HEK293T (cell line): ENCODE data around the gene SRBD1.

Source experiments
- CTCF ChIA-PET: fragments of 350-600 bp; formaldehyde crosslinking; extraction: SDS; loops from one replicate; lab custom pipeline; 2021; ENCODE audit warnings: antibody characterized with exemption, inconsistent platforms; lab: Yijun Ruan, JAX
- POLR2A ChIA-PET: fragments of 350-600 bp; formaldehyde crosslinking; extraction: SDS; loops from one replicate; lab custom pipeline; 2020; ENCODE audit warnings: antibody characterized with exemption, inconsistent platforms; lab: Yijun Ruan, JAX
- DNase-seq: peaks from one replicate; pipeline ENCODE4 v3.0.0; 2012; ENCODE audit warnings: mixed read lengths; ENCODE audit errors: extremely low spot score
- ARNT ChIP-seq: fragments of 450-650 bp; IDR thresholded peaks from 2 replicates; pipeline ENCODE4 v1.6.1; 2017; ENCODE audit warnings: mild to moderate bottlenecking
- BHLHE40 ChIP-seq: fragments of 450-650 bp; IDR thresholded peaks from 2 replicates; pipeline ENCODE4 v1.6.1; 2016; ENCODE audit warnings: mild to moderate bottlenecking, moderate library complexity, borderline replicate concordance
- CTBP1 ChIP-seq: fragments of 450-650 bp; IDR thresholded peaks from 2 replicates; pipeline ENCODE4 v1.6.1; 2016; ENCODE audit warnings: borderline replicate concordance
- ELF4 ChIP-seq: fragments of 450-650 bp; IDR thresholded peaks from 2 replicates; pipeline ENCODE4 v1.6.1; 2017; ENCODE audit warnings: antibody characterized with exemption
- FOXA1 ChIP-seq: fragments of 450-650 bp; IDR thresholded peaks from 2 replicates; pipeline ENCODE4 v1.6.1; 2016; ENCODE audit warnings: mild to moderate bottlenecking
- FOXK2 ChIP-seq: fragments of 450-650 bp; IDR thresholded peaks from 2 replicates; pipeline ENCODE4 v1.6.1; 2016; ENCODE audit warnings: mild to moderate bottlenecking
- FOXM1 ChIP-seq: fragments of 450-650 bp; IDR thresholded peaks from 2 replicates; pipeline ENCODE4 v1.6.1; 2017; ENCODE audit warnings: mild to moderate bottlenecking, borderline replicate concordance
- HDGF ChIP-seq: fragments of 450-650 bp; IDR thresholded peaks from 2 replicates; pipeline ENCODE4 v1.6.1; 2017; ENCODE audit warnings: antibody characterized with exemption, borderline replicate concordance
- L3MBTL2 ChIP-seq: fragments of 450-650 bp; conservative IDR thresholded peaks from 2 replicates; pipeline ENCODE4 v1.6.1; 2016; ENCODE audit warnings: mild to moderate bottlenecking
- LEF1 ChIP-seq: fragments of 450-650 bp; IDR thresholded peaks from 2 replicates; pipeline ENCODE4 v1.6.1; 2017; ENCODE audit warnings: mild to moderate bottlenecking, borderline replicate concordance
- NFRKB ChIP-seq: fragments of 450-650 bp; IDR thresholded peaks from 2 replicates; pipeline ENCODE4 v1.6.1; 2016; ENCODE audit warnings: mild to moderate bottlenecking, moderate library complexity
- SP1 ChIP-seq: fragments of 450-650 bp; IDR thresholded peaks from 2 replicates; pipeline ENCODE4 v1.6.1; 2017
- SUZ12 ChIP-seq: fragments of 450-650 bp; IDR thresholded peaks from 2 replicates; pipeline ENCODE4 v1.6.1; 2016; ENCODE audit warnings: mild to moderate bottlenecking
- TARDBP ChIP-seq: fragments of 450-650 bp; IDR thresholded peaks from 2 replicates; pipeline ENCODE4 v1.6.1; 2016
- ZNF384 ChIP-seq: fragments of 450-650 bp; IDR thresholded peaks from 2 replicates; pipeline ENCODE4 v1.6.1; 2016
- TF ChIP-seq, protein P1 (sequence below): fragments of 450-650 bp; IDR thresholded peaks from 2 replicates; pipeline ENCODE4 v1.6.1; 2016

Gene SRBD1

DNA sequence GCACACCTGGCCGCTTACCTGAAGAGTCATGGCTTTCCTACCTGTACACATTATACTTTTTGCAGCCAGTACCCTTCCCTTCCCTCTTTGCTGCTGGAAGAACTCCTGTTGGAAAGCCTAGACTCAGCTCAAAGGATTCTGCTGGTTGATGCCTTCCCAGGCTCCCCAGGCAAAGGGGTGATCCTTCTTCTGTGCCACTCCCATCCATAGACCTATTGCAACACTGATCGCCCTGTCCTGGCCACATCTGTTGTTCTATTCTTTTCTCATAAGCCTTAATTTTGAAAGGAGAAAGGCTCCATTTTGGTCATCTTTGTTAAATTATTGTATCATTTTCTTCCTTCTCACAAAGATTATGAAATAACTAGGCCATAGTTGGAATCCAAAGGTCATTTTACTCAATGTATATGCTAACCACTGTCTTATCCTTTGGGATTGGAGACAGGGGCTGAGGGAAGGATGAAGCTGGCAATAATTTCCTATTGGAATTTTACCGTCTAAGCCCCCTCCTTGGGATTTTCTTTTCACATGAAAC is 37.0 kb upstream of the SRBD1 start:
- POLR2A ChIA-PET: no interaction called here
- DNase-seq: no peak
- CTCF ChIA-PET: no interaction called here
- TF ChIP-seq FOXM1: no peak
- no peak for TF ChIP-seq HDGF

DNA sequence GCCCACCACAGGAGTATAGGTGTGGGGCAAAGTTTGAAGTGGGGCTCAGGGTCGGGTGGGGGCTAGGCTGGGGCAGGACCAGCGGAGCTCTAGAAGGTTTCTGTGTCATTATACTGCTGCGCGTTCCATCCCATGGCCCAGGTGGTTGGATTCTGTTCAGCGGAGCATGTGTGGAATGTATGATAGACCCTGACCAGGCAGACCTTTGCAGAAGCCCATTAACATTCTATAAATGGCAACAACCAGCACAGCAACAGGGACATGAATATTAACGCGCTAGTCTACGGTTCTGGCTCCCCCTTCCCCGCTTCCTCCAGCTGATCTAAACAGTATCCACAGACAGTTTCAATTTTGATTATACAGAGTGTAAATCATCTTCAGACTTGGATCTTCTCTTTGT is 36.3 kb upstream of the SRBD1 start:
- no peak for DNase-seq
- ChIA-PET CTCF (interaction anchor here (2.5 kb wide), 1 partner anchor 132 kb away, joined by 9 read pairs; no protein-coding TSS in a partner anchor), POLR2A (no interaction called here)
- TF ChIP-seq L3MBTL2 (no peak), SUZ12 (no peak), ARNT (no peak), CTBP1 (no peak), FOXM1 (no peak), NFRKB (no peak), FOXA1 (no peak), ZNF384 (no peak), HDGF (no peak), BHLHE40 (no peak), TARDBP (no peak), FOXK2 (no peak), ELF4 (no peak), LEF1 (no peak), SP1 (no peak)
- TF ChIP-seq, protein P1, sequence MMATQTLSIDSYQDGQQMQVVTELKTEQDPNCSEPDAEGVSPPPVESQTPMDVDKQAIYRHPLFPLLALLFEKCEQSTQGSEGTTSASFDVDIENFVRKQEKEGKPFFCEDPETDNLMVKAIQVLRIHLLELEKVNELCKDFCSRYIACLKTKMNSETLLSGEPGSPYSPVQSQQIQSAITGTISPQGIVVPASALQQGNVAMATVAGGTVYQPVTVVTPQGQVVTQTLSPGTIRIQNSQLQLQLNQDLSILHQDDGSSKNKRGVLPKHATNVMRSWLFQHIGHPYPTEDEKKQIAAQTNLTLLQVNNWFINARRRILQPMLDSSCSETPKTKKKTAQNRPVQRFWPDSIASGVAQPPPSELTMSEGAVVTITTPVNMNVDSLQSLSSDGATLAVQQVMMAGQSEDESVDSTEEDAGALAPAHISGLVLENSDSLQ: no peak

DNA sequence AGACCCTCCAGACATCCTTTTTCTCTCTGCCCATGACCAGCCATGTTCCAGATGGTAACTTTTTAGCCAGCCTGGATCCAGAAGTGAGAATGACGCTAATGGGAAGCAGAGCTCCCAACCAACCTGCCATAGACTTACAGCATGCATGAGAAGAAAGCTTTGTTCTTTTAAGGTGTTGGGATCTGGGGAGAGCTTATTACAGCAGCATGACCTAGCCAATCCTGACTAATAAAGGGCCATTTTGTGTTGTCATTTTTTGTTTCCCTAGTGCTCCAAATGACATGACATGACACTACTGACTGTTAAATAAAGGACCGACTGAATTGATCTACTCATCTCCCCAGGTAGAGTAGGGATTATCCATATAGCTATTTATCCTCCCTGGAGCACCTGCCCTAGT is 35.2 kb upstream of the SRBD1 start:
- POLR2A ChIA-PET: no interaction called here
- TF ChIP-seq SP1: no peak
- TF ChIP-seq L3MBTL2: no peak
- TF ChIP-seq LEF1: no peak
- TF ChIP-seq FOXK2: no peak
- no peak for TF ChIP-seq FOXM1
- TF ChIP-seq HDGF: no peak
- TF ChIP-seq ZNF384: no peak
- TF ChIP-seq TARDBP: no peak
- no peak for TF ChIP-seq NFRKB
- TF ChIP-seq CTBP1: no peak
- TF ChIP-seq, protein P1: no peak
- TF ChIP-seq FOXA1: no peak
- TF ChIP-seq BHLHE40: no peak
- no peak for TF ChIP-seq ELF4
- no peak for TF ChIP-seq SUZ12

DNA sequence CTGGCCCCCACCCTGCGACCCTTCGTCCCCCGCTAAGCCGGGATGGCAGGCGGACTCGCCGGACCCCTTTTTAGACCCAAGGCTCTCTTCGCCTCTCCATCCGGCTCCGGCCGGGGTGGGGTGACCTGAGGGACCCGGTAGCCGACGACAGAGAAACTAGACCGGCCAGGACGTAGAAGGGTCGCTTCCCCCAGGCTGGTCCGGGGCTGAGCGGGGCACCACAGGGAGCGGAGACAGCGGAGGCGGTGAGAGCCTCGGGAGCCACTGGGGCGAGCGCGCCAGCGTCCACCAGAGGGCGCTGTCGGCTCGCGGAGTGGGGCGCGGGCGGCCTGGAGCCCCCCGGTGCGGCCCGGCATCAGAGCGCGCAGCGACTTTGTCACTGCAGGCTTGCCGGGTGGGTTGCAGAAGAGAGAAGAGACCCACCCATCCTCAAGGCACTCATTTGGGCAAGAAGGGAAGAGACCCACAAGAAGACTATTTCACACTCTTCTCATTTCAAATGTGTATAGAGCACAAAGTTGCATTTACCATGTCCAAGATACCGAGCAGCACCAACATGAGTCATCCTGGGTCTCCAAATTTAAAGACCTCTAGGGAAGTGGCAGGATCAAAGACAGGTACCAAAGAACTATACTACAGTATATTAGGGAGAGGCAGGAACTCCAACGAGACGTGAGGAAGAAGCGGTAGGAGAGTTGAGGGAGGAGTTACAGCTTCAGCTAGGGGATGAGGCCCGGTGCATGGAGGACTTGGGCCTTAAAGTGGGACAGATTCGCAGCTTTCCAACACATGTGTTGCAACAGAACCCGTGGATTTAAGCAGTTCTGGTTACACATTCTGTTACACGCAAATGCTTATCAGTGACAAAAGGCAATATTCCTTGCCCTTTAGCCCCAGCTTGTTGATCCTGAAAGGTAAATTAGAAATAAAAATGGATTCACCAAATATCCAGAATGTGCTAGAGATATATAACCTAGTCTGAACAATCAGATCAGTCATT is 32.8 kb upstream of the SRBD1 start:
- POLR2A ChIA-PET: no interaction called here
- peak; percentile 91 for DNase-seq
- CTCF ChIA-PET: no interaction called here

More for the DNA sequence above, 35.2 kb upstream of the SRBD1 start:
- CTCF ChIA-PET: interaction anchor here (2.5 kb wide), 1 partner anchor 133 kb away, joined by 9 read pairs; no protein-coding TSS in a partner anchor
- DNase-seq: no peak

DNA sequence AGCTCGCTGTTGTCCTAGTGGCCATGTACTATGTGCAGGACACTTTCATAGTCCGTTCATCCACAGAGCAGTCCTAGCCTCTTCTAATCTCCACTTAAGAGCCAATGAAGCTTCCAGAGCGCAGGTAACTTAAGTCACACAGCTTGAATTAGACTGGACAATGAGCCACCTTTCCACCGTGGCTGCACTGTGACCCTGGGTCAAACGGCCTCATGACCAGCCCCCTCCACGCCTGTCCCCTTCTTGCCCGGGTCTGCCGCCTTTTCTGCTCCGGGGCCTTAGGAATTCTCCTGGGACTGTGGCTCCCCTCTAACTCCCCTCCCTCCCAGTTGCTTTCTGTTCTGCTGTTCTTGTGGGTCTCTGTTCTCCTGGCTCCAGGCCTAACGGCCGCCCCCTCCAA is 32.0 kb upstream of the SRBD1 start:
- no peak for TF ChIP-seq ZNF384
- no peak for TF ChIP-seq FOXA1
- TF ChIP-seq CTBP1: no peak
- TF ChIP-seq BHLHE40: no peak
- no peak for TF ChIP-seq NFRKB
- no peak for TF ChIP-seq ARNT
- TF ChIP-seq HDGF: no peak
- TF ChIP-seq FOXM1: no peak
- TF ChIP-seq LEF1: no peak
- ChIA-PET CTCF (interaction anchor here (0.6 kb wide), 2 partner anchors 28 to 221 kb away, joined by 3 to 4 read pairs; no protein-coding TSS in a partner anchor), POLR2A (no interaction called here)
- DNase-seq: no peak

More for the DNA sequence above, 32.8 kb upstream of the SRBD1 start:
- TF ChIP-seq BHLHE40: no peak
- no peak for TF ChIP-seq FOXK2
- TF ChIP-seq TARDBP: no peak

DNA sequence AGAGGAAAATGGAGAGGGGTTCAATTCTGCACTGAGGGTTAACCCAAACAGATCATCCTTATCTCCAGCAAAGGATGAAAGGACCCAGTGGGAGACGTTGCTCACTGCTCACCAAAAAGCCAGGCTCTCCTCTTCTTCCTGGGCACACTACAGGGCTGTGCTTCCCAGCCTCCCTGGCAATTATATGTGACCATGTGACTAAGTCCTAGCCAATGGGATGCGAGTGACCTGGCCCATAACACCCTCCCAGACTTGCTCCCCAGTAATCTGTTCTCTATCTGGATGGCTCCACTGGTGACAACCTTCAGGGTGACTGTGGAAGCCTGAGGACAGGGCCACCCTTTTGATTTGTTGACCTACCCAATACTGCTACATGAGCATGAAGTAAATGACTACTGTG is 29.5 kb upstream of the SRBD1 start:
- ChIA-PET CTCF (no interaction called here), POLR2A (no interaction called here)
- TF ChIP-seq LEF1: no peak
- TF ChIP-seq, protein P1: no peak
- TF ChIP-seq HDGF: no peak
- TF ChIP-seq FOXA1: no peak
- TF ChIP-seq NFRKB: no peak
- TF ChIP-seq SP1: no peak
- TF ChIP-seq TARDBP: no peak
- no peak for TF ChIP-seq FOXK2
- no peak for TF ChIP-seq BHLHE40
- no peak for TF ChIP-seq L3MBTL2
- TF ChIP-seq ZNF384: no peak
- no peak for TF ChIP-seq CTBP1
- TF ChIP-seq ELF4: no peak
- no peak for TF ChIP-seq ARNT
- no peak for TF ChIP-seq SUZ12
- DNase-seq: no peak
